ENCODE data around the gene YES1.

DNA sequence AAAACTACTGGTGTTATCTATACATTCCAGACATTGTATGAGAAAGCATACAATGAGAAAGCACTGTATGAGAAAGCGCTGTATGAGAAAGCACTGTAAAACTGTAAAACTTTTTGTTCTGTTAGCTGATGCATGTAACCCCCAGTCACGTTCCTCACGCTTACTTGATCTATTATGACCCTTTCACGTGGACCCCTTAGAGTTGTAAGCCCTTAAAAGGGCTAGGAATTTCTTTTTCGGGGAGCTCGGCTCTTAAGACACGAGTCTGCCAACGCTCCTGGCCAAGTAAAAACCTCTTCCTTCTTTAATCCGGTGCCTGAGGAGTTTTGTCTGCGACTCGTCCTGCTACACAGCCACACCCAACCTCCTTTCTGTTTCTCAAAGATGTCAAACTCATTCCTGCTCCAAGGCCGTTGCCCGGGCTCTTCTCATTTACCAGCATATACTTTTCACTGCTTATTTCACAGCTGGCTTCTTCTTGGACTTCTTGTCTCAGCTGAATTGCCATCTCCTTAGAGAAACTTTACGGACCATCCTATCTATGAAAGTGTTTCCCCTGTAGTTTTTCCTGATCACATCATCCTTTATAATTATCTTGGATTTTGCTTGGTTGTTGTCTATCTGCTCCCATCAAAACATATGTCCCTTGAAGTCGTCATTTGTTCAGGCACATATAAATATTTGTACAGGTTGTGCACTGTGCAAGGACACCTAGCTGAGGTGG lies 29.8 kb upstream of the YES1 start:
- TF ChIP-seq, protein P1, sequence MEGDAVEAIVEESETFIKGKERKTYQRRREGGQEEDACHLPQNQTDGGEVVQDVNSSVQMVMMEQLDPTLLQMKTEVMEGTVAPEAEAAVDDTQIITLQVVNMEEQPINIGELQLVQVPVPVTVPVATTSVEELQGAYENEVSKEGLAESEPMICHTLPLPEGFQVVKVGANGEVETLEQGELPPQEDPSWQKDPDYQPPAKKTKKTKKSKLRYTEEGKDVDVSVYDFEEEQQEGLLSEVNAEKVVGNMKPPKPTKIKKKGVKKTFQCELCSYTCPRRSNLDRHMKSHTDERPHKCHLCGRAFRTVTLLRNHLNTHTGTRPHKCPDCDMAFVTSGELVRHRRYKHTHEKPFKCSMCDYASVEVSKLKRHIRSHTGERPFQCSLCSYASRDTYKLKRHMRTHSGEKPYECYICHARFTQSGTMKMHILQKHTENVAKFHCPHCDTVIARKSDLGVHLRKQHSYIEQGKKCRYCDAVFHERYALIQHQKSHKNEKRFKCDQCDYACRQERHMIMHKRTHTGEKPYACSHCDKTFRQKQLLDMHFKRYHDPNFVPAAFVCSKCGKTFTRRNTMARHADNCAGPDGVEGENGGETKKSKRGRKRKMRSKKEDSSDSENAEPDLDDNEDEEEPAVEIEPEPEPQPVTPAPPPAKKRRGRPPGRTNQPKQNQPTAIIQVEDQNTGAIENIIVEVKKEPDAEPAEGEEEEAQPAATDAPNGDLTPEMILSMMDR (IDR thresholded peaks at IDR 0.05) = no peak
- TF ChIP-seq POLR2A (IDR thresholded peaks at IDR 0.05) = no peak

Data from Peyer's patch (tissue), 4 donors.